ENCODE results near the gene PCDHGA6.
"Not testable (repeated sequence)": the region's sequence is repeated elsewhere in the genome, so short reads cannot be mapped to it uniquely, and the experiment has no call there.

PCDHGA6 gene

DNA sequence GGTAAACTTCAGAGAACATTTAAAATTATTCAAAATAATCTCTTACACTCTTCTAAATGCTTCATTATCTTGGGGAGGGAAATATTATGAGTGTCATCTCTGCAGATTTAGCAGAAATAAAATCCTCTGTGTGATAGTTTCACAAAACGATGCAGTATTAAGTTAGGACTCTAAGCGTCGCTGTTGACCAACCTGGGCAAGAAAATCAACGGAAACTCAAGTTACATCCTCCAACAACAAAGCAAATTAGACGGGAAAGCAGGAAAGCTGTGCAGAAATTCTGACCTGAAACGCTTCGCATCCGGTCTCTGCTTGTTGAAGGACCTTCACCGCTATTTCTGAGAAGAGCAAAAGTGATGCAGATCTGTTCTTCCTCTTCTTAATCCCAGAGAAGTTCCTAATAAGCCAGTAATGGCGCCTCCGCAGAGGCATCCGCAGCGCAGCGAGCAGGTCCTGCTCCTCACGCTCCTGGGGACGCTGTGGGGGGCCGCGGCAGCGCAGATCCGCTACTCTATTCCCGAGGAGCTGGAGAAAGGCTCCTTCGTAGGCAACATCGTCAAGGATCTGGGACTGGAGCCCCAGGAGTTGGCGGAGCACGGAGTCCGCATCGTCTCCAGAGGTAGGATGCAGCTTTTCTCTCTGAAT is at the start of gene PCDHGA6:
TSS of gene PCDHGA6 (plus strand) at position 219 of the 645 bp plus-strand sequence. CDS start at position 412, 193 bp downstream.
- H3K4me1 Mint-ChIP-seq = peaks cover 8% of the 10 kb centered on the region
- H3K27ac Mint-ChIP-seq (ENCODE audit: low read depth) = no peak within 1 kb of the TSS
- DNase-seq (ENCODE audit: low spot score in 2 of 2) (no peak), ATAC-seq (replicated peaks; ENCODE audit: extremely low read depth, poor library complexity, severe bottlenecking) (no peak)
- peaks cover 9% of the 10 kb centered on the region for H3K9me3 Mint-ChIP-seq
- H3K27me3 Mint-ChIP-seq = peaks cover 35% of the 10 kb centered on the region
- peaks cover 2% of the 10 kb centered on the region for H3K36me3 Mint-ChIP-seq (ENCODE audit: insufficient read depth)
- H3K4me3 Mint-ChIP-seq = no peak within 1 kb of the TSS

DNA sequence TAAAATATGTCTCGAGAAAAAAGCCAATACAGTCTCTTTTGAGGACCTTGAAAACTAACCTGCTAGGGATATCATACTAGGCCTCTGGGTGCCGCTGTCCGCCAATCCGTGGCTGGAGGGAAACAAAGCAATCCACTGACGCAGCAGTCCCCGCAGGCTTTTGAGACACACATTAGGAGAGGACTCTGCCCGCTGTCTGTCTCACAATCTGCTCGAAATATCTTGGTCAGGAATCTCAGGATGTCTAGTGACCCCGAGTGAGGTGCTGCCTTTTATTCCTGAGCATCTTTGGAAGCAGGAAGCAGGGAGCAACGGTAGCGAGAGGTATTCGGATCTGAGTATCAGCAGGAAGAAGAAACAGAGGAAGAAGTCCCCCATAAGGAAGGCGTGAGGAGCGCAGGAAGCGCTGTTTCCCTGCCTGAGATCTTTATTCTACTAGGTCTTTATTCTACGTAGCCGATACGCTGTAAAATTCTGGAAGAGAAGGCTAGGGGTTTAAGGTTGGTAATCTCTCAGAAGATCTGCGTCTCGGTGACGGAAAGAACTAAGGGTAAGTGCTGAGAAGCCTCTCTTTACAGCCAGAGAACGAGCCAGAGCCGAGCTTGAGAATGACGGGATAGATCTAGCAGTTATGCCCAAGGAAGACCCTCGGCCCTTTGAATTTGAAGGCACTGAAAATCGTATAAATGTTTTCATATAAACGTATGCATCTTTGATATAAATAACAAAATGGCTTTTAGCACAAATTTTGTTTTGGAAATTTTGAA is 47.4 kb upstream of the PCDHGA6 start:
- H3K4me3 Mint-ChIP-seq = peak overlapping the region; percentile 87
- ATAC-seq (replicated peaks; ENCODE audit: extremely low read depth, poor library complexity, severe bottlenecking) (peak; percentile 89), DNase-seq (ENCODE audit: low spot score in 2 of 2) (peak; percentile 28 to 49)
- peaks cover 5% of the 10 kb centered on the region for H3K36me3 Mint-ChIP-seq (ENCODE audit: insufficient read depth)
- H3K27me3 Mint-ChIP-seq = peaks cover 36% of the 10 kb centered on the region
- H3K27ac Mint-ChIP-seq (ENCODE audit: low read depth) = peak overlapping the region; percentile 91
- peaks cover 8% of the 10 kb centered on the region for H3K4me1 Mint-ChIP-seq
- H3K9me3 Mint-ChIP-seq = no peaks in the 10 kb centered on the region

DNA sequence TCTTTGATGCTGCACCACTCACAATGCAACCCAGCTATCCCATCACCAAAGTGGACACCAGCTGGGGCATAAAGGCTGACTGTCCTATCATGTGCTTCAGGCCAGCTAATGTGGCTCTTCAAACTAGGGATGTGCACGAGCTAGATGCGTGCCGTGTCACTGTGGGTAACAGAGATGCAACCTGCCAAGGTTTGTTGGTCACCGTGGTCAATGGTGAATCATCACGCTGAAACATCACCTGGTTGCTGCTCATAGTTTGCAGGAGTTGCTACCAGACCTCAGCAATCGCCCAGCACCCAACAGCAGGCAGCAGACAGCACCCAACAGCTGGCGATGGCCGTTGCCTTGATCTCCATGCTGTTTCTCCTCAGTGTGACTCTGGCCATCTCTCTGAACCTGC is 45.5 kb upstream of the PCDHGA6 start:
- Mint-ChIP-seq H3K4me1 (peaks cover 8% of the 10 kb centered on the region), H3K4me3 (no peak overlapping the region), H3K27ac (ENCODE audit: low read depth) (no peak overlapping the region), H3K9me3 (no peaks in the 10 kb centered on the region), H3K27me3 (peaks cover 43% of the 10 kb centered on the region), H3K36me3 (ENCODE audit: insufficient read depth) (peaks cover 5% of the 10 kb centered on the region)
- ATAC-seq (replicated peaks; ENCODE audit: extremely low read depth, poor library complexity, severe bottlenecking) (no peak), DNase-seq (ENCODE audit: low spot score in 2 of 2) (no peak)

DNA sequence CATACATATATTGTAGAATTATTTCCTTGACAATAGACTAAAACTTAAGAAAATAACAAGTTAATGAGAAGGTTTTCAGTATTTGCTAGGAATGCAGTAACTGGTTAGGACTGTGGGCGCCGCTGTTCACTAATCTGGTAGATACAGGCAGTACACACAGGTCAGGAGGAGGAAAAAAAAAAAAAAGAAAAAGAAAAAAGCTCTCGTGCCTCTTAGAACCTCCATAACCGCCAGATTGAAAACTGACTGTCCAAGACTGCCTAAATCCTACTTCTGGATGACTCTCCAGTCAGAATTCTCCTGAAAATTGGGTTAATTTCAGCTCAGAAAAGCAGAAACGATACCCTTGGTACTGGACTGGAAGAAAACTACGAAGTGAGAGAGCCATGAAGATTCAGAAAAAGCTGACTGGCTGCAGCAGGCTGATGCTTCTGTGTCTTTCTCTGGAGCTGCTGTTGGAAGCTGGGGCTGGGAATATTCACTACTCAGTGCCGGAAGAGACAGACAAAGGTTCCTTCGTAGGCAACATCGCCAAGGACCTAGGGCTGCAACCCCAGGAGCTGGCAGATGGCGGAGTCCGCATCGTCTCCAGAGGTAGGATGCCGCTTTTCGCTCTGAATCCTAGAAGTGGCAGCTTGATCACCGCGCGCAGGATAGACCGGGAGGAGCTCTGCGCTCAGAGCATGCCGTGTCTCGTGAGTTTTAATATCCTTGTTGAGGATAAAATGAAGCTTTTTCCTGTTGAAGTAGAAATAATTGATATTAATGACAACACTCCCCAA is 43.2 kb upstream of the PCDHGA6 start, which contains the start of gene PCDHGA1:
TSS of gene PCDHGA1 (plus strand) at position 216 of the 782 bp plus-strand sequence.
- Mint-ChIP-seq H3K9me3 (peaks cover 5% of the 10 kb centered on the region), H3K27me3 (peaks cover 65% of the 10 kb centered on the region)

GRCh38 chr5:141332571-141332970 is 41.1 kb upstream of the PCDHGA6 start:
- not testable (repeated sequence) for H3K36me3 Mint-ChIP-seq (ENCODE audit: insufficient read depth); H3K9me3 Mint-ChIP-seq; H3K4me1 Mint-ChIP-seq; DNase-seq (ENCODE audit: low spot score in 2 of 2); H3K4me3 Mint-ChIP-seq; H3K27ac Mint-ChIP-seq (ENCODE audit: low read depth); ATAC-seq (replicated peaks; ENCODE audit: extremely low read depth, poor library complexity, severe bottlenecking)
- H3K27me3 Mint-ChIP-seq = peaks cover 69% of the 10 kb centered on the region

More for the DNA sequence above, 43.2 kb upstream of the PCDHGA6 start, which contains the start of gene PCDHGA1:
- peaks cover 6% of the 10 kb centered on the region for H3K36me3 Mint-ChIP-seq (ENCODE audit: insufficient read depth)
- no peak within 1 kb of the TSS for H3K27ac Mint-ChIP-seq (ENCODE audit: low read depth)
- peaks cover 8% of the 10 kb centered on the region for H3K4me1 Mint-ChIP-seq
- peak; percentile 41 for ATAC-seq (replicated peaks; ENCODE audit: extremely low read depth, poor library complexity, severe bottlenecking)
- DNase-seq (ENCODE audit: low spot score in 2 of 2) = no peak
- H3K4me3 Mint-ChIP-seq = peak within 1 kb of the TSS; percentile 49

GRCh38 chr5:141338538-141339306 is 35.0 kb upstream of the PCDHGA6 start, which contains the start of gene PCDHGA2:
Gene PCDHGA2 (plus strand): TSS chr5:141338760.
- no peak for ATAC-seq (replicated peaks; ENCODE audit: extremely low read depth, poor library complexity, severe bottlenecking)
- no peak within 1 kb of the TSS for H3K4me3 Mint-ChIP-seq
- no peak for DNase-seq (ENCODE audit: low spot score in 2 of 2)

GRCh38 chr5:141340781-141341354 is 32.8 kb upstream of the PCDHGA6 start:
- not testable (repeated sequence) for H3K4me1 Mint-ChIP-seq; DNase-seq (ENCODE audit: low spot score in 2 of 2); H3K27ac Mint-ChIP-seq (ENCODE audit: low read depth); H3K36me3 Mint-ChIP-seq (ENCODE audit: insufficient read depth); ATAC-seq (replicated peaks; ENCODE audit: extremely low read depth, poor library complexity, severe bottlenecking); H3K4me3 Mint-ChIP-seq
- Mint-ChIP-seq H3K9me3 (peaks cover 11% of the 10 kb centered on the region), H3K27me3 (peaks cover 91% of the 10 kb centered on the region)

More at GRCh38 chr5:141338538-141339306, 35.0 kb upstream of the PCDHGA6 start, which contains the start of gene PCDHGA2:
- Mint-ChIP-seq H3K27me3 (peaks cover 92% of the 10 kb centered on the region), H3K27ac (ENCODE audit: low read depth) (no peak within 1 kb of the TSS), H3K4me1 (no peaks in the 10 kb centered on the region), H3K9me3 (peaks cover 15% of the 10 kb centered on the region), H3K36me3 (ENCODE audit: insufficient read depth) (peaks cover 2% of the 10 kb centered on the region)

DNA sequence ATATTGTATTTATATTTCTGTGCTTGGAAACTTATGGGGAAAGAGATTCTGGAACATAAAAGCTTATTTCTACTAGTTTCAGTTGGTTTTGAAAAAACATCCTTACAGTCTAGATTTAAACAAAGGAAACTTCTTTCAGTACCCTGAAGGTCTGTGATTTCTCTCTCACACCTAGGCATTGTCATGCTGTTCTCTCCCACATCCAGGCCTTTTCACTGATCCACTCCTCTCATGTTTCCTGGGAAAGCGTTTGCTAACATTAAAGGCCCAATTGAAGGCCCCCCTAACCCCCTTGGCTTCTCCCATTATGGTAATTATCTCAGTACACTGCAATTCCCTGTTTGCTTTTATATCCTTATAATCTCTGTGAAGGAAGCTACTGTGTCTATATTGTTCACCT is 30.9 kb upstream of the PCDHGA6 start:
- H3K9me3 Mint-ChIP-seq = peaks cover 11% of the 10 kb centered on the region
- no peaks in the 10 kb centered on the region for H3K4me1 Mint-ChIP-seq
- ATAC-seq (replicated peaks; ENCODE audit: extremely low read depth, poor library complexity, severe bottlenecking) (no peak), DNase-seq (ENCODE audit: low spot score in 2 of 2) (no peak)
- H3K27ac Mint-ChIP-seq (ENCODE audit: low read depth) = no peak overlapping the region
- peaks cover 88% of the 10 kb centered on the region for H3K27me3 Mint-ChIP-seq
- H3K36me3 Mint-ChIP-seq (ENCODE audit: insufficient read depth) = no peaks in the 10 kb centered on the region
- H3K4me3 Mint-ChIP-seq = no peak overlapping the region

DNA sequence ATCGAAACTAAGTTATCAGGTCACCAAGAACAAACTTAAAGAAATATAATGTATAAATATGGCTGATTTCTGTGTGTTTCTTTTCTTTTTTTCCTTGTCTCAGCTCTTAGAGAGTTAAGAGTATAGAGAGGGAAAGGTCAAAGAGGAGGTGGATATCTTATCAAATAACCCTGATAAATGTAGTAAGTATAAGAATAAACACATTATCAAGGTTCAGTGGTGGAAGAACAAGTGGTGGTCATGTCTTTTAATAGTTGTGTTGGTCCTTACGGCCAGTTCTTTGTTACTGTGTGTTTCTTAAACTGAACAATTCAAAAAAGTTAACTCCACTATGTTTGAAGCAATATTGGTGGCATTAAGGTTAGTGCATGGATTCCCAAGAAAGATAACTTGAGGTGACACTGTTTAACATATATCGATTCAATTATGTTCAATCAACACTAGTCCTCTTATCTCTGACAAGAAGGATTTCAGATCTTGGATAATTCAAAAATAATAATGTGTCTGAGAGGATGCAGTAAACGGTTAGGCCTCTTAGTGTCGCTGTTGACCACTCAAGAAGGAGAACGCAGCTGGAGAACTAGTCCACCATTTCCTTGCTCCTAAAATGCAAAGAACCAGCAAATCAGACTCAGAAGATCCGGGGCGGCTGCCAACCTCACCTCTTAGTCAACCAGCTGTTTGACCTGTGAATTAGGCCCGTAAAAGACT is 30.3 kb upstream of the PCDHGA6 start, which contains the start of gene PCDHGA3:
TSS of gene PCDHGA3 (plus strand) at position 588 of the 711 bp plus-strand sequence. CDS start 205 bp downstream, outside the sequence.
- H3K36me3 Mint-ChIP-seq (ENCODE audit: insufficient read depth) = no peaks in the 10 kb centered on the region
- no peak for ATAC-seq (replicated peaks; ENCODE audit: extremely low read depth, poor library complexity, severe bottlenecking)
- H3K4me3 Mint-ChIP-seq = peak within 1 kb of the TSS; percentile 40
- H3K4me1 Mint-ChIP-seq = no peaks in the 10 kb centered on the region
- no peak for DNase-seq (ENCODE audit: low spot score in 2 of 2)
- peaks cover 82% of the 10 kb centered on the region for H3K27me3 Mint-ChIP-seq
- H3K9me3 Mint-ChIP-seq = peaks cover 5% of the 10 kb centered on the region
- H3K27ac Mint-ChIP-seq (ENCODE audit: low read depth) = no peak within 1 kb of the TSS

DNA sequence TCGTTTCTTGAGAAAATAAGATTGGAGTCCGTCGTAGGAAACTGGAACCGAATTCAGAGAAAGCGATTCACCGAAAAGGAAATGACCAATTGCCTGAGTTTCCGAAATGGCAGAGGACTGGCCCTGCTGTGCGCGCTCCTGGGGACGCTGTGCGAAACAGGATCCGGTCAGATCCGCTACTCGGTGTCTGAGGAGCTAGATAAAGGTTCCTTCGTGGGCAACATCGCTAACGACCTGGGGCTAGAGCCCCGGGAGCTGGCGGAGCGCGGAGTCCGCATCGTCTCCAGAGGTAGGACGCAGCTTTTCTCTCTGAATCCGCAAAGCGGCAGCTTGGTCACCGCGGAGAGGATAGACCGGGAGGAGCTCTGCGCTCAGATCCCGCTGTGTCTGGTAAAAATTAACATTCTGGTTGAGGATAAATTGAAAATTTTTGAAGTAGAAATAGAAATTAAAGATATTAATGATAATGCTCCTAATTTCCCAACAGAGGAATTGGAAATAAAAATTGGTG is 29.7 kb upstream of the PCDHGA6 start:
- H3K27me3 Mint-ChIP-seq = peaks cover 76% of the 10 kb centered on the region
- DNase-seq (ENCODE audit: low spot score in 2 of 2) = no peak
- H3K27ac Mint-ChIP-seq (ENCODE audit: low read depth) = no peak overlapping the region
- peaks cover 5% of the 10 kb centered on the region for H3K9me3 Mint-ChIP-seq
- ATAC-seq (replicated peaks; ENCODE audit: extremely low read depth, poor library complexity, severe bottlenecking) = no peak
- no peaks in the 10 kb centered on the region for H3K4me1 Mint-ChIP-seq
- no peaks in the 10 kb centered on the region for H3K36me3 Mint-ChIP-seq (ENCODE audit: insufficient read depth)
- peak overlapping the region; percentile 40 for H3K4me3 Mint-ChIP-seq

DNA sequence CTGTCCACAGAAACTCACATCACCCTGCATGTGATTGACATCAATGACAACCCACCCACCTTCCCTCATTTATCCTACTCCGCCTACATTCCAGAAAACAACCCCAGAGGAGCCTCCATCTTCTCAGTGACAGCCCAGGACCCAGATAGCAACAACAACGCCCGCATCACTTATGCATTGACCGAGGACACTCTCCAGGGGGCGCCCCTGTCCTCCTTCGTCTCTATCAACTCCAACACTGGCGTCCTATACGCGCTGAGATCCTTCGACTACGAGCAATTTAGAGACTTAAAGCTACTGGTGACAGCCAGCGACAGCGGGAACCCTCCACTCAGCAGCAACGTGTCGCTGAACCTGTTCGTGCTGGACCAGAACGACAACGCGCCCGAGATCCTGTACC is 28.4 kb upstream of the PCDHGA6 start:
- no peak for DNase-seq (ENCODE audit: low spot score in 2 of 2)
- ATAC-seq (replicated peaks; ENCODE audit: extremely low read depth, poor library complexity, severe bottlenecking) = no peak
- H3K4me1 Mint-ChIP-seq = no peaks in the 10 kb centered on the region
- peaks cover 77% of the 10 kb centered on the region for H3K27me3 Mint-ChIP-seq
- no peak overlapping the region for H3K27ac Mint-ChIP-seq (ENCODE audit: low read depth)
- H3K4me3 Mint-ChIP-seq = no peak overlapping the region
- peaks cover 5% of the 10 kb centered on the region for H3K9me3 Mint-ChIP-seq
- no peaks in the 10 kb centered on the region for H3K36me3 Mint-ChIP-seq (ENCODE audit: insufficient read depth)

All from central memory CD8-positive, alpha-beta T cell (primary cell).